ENCODE results near the gene CLBA1.

CLBA1 gene

GRCh38 chr14:104993306-104993705, 7.7 kb downstream of the CLBA1 start:
- Histone ChIP-seq H3K27me3 (ENCODE audit: control insufficient read depth, insufficient read depth, low read length) (no peaks in the 10 kb centered on the region), H3K4me3 (ENCODE audit: low read length) (no peak overlapping the region), H3K9me3 (ENCODE audit: control insufficient read depth, low read length) (no peaks in the 10 kb centered on the region), H3K36me3 (ENCODE audit: control insufficient read depth, insufficient read depth, low read length) (peaks cover 13% of the 10 kb centered on the region), H3K9ac (ENCODE audit: low read length) (no peak overlapping the region), H3K4me1 (ENCODE audit: control insufficient read depth, insufficient read depth, low read length) (no peaks in the 10 kb centered on the region)

DNA sequence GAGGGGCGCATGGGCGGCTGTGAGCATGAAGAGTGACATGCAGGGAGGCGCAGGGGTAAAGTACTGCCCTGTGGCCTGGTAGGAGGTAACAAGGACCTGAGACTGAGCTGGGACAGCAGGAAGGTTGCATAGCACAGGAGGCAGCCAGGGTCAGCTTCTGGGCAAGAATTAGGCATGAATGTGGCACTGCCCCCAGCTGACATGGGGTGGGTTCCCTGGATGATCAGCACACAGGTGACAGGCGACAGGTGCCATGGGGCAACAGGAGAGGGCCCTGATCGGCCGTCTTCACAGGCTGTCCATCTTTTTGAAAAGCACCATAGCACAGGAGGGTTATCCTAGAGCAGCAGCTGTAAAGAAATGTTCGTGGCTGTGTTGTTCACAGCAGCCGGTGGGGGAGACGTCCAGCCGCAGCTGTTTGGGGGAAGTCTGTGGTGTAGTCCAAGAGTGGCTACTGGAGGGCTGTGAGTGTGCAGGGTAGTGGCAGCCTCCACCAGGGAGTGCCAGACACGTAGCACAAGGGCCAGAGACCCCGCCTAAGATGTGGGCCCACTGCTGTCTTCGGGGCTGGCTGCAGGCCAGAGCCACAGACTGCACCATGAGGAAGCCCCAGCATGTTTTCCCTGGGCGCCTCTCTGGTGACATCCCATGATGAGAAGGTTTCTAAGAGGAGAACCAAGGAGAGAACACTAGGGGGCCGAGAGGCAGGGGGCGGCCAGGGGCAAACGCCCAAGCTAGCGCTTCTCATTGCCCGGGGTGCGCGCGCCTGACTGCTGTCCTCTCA, 8.4 kb downstream of the CLBA1 start:
- Histone ChIP-seq H3K27me3 (ENCODE audit: control insufficient read depth, insufficient read depth, low read length) (no peaks in the 10 kb centered on the region), H3K36me3 (ENCODE audit: control insufficient read depth, insufficient read depth, low read length) (peaks cover 13% of the 10 kb centered on the region), H3K9me3 (ENCODE audit: control insufficient read depth, low read length) (no peaks in the 10 kb centered on the region), H3K9ac (ENCODE audit: low read length) (no peak overlapping the region), H3K4me3 (ENCODE audit: low read length) (no peak overlapping the region), H3K4me1 (ENCODE audit: control insufficient read depth, insufficient read depth, low read length) (no peaks in the 10 kb centered on the region)

DNA sequence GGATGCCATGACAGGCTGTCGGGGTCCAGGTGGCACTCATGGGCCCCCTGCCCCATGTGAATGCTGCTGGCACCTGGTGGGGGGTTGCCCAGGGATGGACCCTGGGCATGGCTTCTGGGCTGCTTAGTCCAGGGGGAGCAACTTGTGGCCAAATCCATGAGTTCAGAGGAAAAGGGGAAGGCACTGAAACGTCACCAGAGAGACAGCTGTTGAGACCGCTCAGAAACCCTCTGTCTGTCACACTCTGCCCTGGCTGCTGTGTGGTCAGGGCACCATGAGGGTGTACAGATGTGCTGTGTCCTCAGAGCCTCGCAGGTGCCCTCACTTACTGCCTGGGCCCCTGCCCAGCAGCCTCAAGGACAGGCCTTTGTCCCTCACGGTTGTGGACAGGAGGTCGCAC, 9.4 kb downstream of the CLBA1 start:
- Histone ChIP-seq H3K9me3 (ENCODE audit: control insufficient read depth, low read length) (no peaks in the 10 kb centered on the region), H3K36me3 (ENCODE audit: control insufficient read depth, insufficient read depth, low read length) (peaks cover 13% of the 10 kb centered on the region), H3K4me3 (ENCODE audit: low read length) (no peak overlapping the region), H3K4me1 (ENCODE audit: control insufficient read depth, insufficient read depth, low read length) (no peaks in the 10 kb centered on the region), H3K27me3 (ENCODE audit: control insufficient read depth, insufficient read depth, low read length) (no peaks in the 10 kb centered on the region), H3K9ac (ENCODE audit: low read length) (no peak overlapping the region)

GRCh38 chr14:104996032-104996431, 10.4 kb downstream of the CLBA1 start:
- Histone ChIP-seq H3K36me3 (ENCODE audit: control insufficient read depth, insufficient read depth, low read length) (peaks cover 13% of the 10 kb centered on the region), H3K4me3 (ENCODE audit: low read length) (no peak overlapping the region), H3K4me1 (ENCODE audit: control insufficient read depth, insufficient read depth, low read length) (no peaks in the 10 kb centered on the region), H3K27me3 (ENCODE audit: control insufficient read depth, insufficient read depth, low read length) (no peaks in the 10 kb centered on the region), H3K9ac (ENCODE audit: low read length) (no peak overlapping the region), H3K9me3 (ENCODE audit: control insufficient read depth, low read length) (no peaks in the 10 kb centered on the region)

DNA sequence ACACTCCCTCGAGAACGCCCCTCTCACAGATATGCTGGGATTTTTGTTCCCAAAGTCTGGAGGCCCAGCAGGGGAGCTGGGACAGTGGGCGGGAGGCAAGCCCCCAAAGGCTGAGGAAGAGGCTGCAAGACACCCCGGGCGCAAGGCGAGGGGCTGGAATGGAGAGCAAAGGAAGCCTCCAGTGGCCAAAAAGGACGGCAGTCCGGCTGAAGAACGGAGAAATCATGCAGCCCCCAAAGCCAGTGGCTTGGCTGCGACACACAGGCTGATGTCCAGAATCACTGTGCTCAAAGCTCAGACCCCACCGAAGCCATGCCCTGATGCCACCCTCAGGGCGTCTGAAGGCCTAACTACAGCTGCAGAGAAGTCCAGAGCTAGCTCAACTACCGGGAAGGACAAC, 10.9 kb downstream of the CLBA1 start:
- peaks cover 13% of the 10 kb centered on the region for H3K36me3 ChIP-seq (ENCODE audit: control insufficient read depth, insufficient read depth, low read length)
- no peak overlapping the region for H3K9ac ChIP-seq (ENCODE audit: low read length)
- H3K27me3 ChIP-seq (ENCODE audit: control insufficient read depth, insufficient read depth, low read length): no peaks in the 10 kb centered on the region
- H3K9me3 ChIP-seq (ENCODE audit: control insufficient read depth, low read length): no peaks in the 10 kb centered on the region
- no peak overlapping the region for H3K4me3 ChIP-seq (ENCODE audit: low read length)
- H3K4me1 ChIP-seq (ENCODE audit: control insufficient read depth, insufficient read depth, low read length): no peaks in the 10 kb centered on the region

DNA sequence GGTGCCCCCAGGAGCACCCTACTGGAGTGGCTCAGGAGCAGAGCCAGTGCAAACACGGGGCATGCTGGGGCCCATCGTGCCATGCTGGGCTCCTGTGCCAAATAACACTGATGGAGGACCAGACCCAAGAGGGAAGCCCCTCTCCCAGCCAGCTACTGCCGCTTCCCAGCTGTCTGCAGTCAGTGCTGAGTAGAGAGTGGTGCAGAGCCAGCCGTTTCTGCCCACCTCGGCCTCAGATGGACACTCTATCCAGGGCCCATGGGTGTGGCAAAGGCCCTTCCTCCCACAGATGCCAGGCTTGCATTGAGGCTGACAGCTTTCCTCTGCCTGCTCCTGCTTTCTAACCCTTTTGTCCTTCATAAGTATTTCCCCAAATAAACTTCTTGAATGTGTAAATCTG, 13.2 kb downstream of the CLBA1 start:
- H3K27me3 ChIP-seq (ENCODE audit: control insufficient read depth, insufficient read depth, low read length): no peaks in the 10 kb centered on the region
- no peaks in the 10 kb centered on the region for H3K9me3 ChIP-seq (ENCODE audit: control insufficient read depth, low read length)
- H3K36me3 ChIP-seq (ENCODE audit: control insufficient read depth, insufficient read depth, low read length): peaks cover 7% of the 10 kb centered on the region
- H3K9ac ChIP-seq (ENCODE audit: low read length): no peak overlapping the region
- no peak overlapping the region for H3K4me3 ChIP-seq (ENCODE audit: low read length)
- H3K4me1 ChIP-seq (ENCODE audit: control insufficient read depth, insufficient read depth, low read length): no peaks in the 10 kb centered on the region

DNA sequence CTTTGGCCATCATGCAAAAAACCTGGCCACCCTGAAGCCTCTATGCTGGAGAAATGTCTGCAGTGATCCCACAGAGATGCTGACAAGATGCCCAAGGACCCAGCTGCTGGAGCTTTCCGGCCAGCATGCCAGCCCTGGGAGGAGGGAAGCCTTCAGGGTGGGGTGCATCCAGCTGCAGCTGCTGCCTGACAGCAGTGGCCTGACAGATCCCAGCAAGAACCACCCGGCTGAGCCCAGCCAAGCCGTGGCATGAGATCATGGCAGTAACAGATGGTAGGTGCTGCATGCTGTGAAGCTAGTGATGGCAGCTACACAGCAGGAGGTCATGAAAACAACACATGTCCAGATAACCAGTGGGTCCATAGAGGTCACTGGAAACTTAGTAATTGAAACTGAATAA, 13.8 kb downstream of the CLBA1 start:
- no peak overlapping the region for H3K9ac ChIP-seq (ENCODE audit: low read length)
- no peaks in the 10 kb centered on the region for H3K27me3 ChIP-seq (ENCODE audit: control insufficient read depth, insufficient read depth, low read length)
- no peak overlapping the region for H3K4me3 ChIP-seq (ENCODE audit: low read length)
- H3K36me3 ChIP-seq (ENCODE audit: control insufficient read depth, insufficient read depth, low read length): peaks cover 7% of the 10 kb centered on the region
- no peaks in the 10 kb centered on the region for H3K9me3 ChIP-seq (ENCODE audit: control insufficient read depth, low read length)
- H3K4me1 ChIP-seq (ENCODE audit: control insufficient read depth, insufficient read depth, low read length): no peaks in the 10 kb centered on the region

GRCh38 chr14:105005329-105005928, 19.8 kb downstream of the CLBA1 start:
- Histone ChIP-seq H3K27me3 (ENCODE audit: control insufficient read depth, insufficient read depth, low read length) (no peaks in the 10 kb centered on the region), H3K4me3 (ENCODE audit: low read length) (no peak overlapping the region), H3K9me3 (ENCODE audit: control insufficient read depth, low read length) (no peaks in the 10 kb centered on the region), H3K9ac (ENCODE audit: low read length) (no peak overlapping the region), H3K4me1 (ENCODE audit: control insufficient read depth, insufficient read depth, low read length) (no peaks in the 10 kb centered on the region), H3K36me3 (ENCODE audit: control insufficient read depth, insufficient read depth, low read length) (no peaks in the 10 kb centered on the region)

DNA sequence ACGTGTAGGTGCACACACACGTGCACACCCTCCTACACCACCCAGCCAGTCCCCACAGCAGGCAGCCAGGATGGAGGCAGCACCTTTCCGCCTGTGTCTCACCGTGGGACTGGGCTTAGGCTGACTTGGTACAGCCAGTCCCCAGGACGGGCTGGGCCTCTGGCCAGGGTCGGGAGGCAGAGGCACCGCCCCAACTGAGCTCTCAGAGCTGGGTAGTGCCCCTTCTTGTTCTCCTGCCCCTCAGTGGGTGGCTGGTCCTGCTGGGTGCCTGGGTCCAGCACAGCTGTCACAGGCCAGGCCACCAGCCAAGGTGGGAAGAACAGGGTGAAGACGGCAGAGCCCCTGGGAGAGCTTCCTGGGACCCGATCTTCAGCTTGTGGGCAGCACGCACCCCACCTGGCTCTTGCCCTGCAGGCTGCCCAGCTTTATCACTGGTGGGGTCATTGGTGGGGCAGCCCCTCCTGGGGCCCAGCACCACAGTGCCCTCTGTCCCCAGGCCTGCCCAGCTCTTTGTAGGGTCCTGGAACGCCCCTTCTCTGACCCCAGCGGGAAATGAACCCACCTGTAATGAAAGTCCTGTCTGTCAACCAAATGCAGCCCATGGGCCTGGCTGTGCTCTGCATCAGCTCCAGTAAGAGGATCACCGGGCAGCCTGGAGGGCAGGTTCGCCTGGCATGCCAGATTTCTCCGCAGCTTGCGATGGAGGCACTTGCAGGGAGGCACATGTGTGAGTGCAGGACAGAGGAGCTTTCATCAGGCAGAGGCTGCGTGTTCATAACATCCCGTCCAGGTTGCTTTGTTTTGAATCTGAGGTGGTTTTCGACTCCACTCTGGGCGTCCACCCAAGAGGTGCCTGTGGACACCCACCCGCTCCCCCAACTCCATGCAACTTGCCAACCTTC, 20.6 kb downstream of the CLBA1 start:
- Histone ChIP-seq H3K9ac (ENCODE audit: low read length) (no peak overlapping the region), H3K4me1 (ENCODE audit: control insufficient read depth, insufficient read depth, low read length) (no peaks in the 10 kb centered on the region), H3K27me3 (ENCODE audit: control insufficient read depth, insufficient read depth, low read length) (no peaks in the 10 kb centered on the region), H3K9me3 (ENCODE audit: control insufficient read depth, low read length) (no peaks in the 10 kb centered on the region), H3K36me3 (ENCODE audit: control insufficient read depth, insufficient read depth, low read length) (no peaks in the 10 kb centered on the region), H3K4me3 (ENCODE audit: low read length) (no peak overlapping the region)

DNA sequence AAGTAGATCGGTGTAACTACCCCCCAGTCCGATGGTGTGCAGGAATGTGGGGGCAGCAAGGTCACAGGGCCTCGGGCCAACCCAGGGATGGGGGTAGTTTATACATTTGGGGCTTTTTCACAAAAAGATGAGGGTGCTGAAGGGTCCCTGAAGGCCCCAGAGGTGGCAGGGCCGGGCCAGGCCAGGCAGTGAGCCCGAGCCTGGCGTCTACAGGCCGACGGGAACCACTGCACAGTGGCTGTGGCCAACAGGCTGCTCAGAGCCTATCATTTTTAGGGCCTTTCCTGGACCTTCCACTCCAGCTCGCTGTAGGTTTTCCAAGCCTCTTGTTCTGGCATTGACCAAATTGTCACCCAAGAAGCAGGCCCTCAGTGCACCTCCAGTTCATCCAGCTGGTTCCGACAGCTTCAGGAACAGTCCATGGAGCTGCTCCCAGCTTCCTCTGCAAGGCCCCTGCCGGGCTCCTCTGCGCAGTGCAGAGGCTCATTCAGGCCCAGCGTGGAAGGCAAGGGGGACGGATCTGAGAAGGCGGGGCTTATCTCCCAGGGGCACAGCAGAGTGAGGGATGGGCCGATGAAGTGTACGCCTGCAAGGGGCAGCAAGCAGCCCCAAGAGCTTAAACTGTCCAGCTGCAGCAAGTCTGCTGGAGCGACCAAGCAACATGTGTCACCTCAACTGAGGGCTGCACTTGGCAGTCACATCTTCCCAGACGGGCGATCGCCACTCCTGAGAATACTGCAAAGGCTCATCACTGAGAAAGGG, 21.4 kb downstream of the CLBA1 start:
- H3K27me3 ChIP-seq (ENCODE audit: control insufficient read depth, insufficient read depth, low read length): no peaks in the 10 kb centered on the region
- no peak overlapping the region for H3K9ac ChIP-seq (ENCODE audit: low read length)
- H3K36me3 ChIP-seq (ENCODE audit: control insufficient read depth, insufficient read depth, low read length): no peaks in the 10 kb centered on the region
- no peaks in the 10 kb centered on the region for H3K9me3 ChIP-seq (ENCODE audit: control insufficient read depth, low read length)
- no peaks in the 10 kb centered on the region for H3K4me1 ChIP-seq (ENCODE audit: control insufficient read depth, insufficient read depth, low read length)
- H3K4me3 ChIP-seq (ENCODE audit: low read length): no peak overlapping the region

DNA sequence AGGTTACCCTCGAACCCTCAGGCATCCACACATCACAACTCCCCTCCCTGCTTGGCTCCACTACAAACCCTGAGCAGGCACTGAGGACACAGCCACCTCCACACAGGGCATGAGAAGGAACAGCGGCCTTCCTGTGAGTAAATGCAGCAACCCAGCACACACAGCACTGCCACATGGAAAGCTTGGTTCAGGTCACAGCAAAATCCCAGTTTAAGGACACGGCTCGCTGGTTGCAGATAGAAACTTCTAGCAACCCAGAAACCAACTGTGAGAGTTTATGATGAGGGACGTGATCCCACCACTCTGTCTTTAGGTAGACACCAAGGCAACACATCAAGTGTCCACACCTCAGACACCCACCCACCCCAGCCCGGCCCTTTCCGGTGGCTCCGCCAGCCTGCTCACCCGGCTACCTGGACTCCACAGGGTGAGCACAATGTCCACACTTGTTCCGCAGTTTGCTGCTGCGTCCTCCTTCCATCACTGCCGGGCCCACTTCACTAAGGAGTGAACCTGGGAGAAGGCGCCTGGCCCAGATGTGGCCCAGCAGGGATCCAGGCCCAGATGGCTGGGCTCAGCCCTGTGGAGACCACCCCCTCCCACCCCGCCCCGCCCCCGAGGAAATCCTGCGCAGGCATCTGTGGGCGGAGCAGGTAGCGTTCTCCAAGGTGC, 22.1 kb downstream of the CLBA1 start:
- H3K4me1 ChIP-seq (ENCODE audit: control insufficient read depth, insufficient read depth, low read length): no peaks in the 10 kb centered on the region
- H3K27me3 ChIP-seq (ENCODE audit: control insufficient read depth, insufficient read depth, low read length): no peaks in the 10 kb centered on the region
- no peak overlapping the region for H3K4me3 ChIP-seq (ENCODE audit: low read length)
- no peaks in the 10 kb centered on the region for H3K9me3 ChIP-seq (ENCODE audit: control insufficient read depth, low read length)
- no peak overlapping the region for H3K9ac ChIP-seq (ENCODE audit: low read length)
- H3K36me3 ChIP-seq (ENCODE audit: control insufficient read depth, insufficient read depth, low read length): no peaks in the 10 kb centered on the region
